NT2/D1 (cell line): ENCODE results near the gene ZC3H13.

Source experiments
- DNase-seq: peaks from one replicate; pipeline ENCODE4 v3.0.0-alpha.2; 2011; ENCODE audit warnings: low read depth, low spot score
- H3K27me3 ChIP-seq: 2 replicates; pipeline ENCODE4 v1.6.0; 2011; ENCODE audit warnings: mild to moderate bottlenecking; ENCODE audit not compliant: insufficient read length, insufficient read depth
- H3K36me3 ChIP-seq: 2 replicates; pipeline ENCODE4 v1.6.1; 2011; ENCODE audit warnings: mild to moderate bottlenecking, low read length, mixed read lengths; ENCODE audit not compliant: insufficient read depth, insufficient read length
- H3K4me1 ChIP-seq: 2 replicates; pipeline ENCODE4 v1.5.1; 2011; ENCODE audit not compliant: insufficient read depth, insufficient read length
- H3K4me3 ChIP-seq: 2 replicates; pipeline ENCODE4 v1.5.1; 2011; ENCODE audit warnings: low read depth; ENCODE audit not compliant: insufficient read length
- H3K9ac ChIP-seq: 2 replicates; pipeline ENCODE4 v1.6.0; 2011; ENCODE audit warnings: low read depth; ENCODE audit not compliant: insufficient read length
- H3K9me3 ChIP-seq: 2 replicates; pipeline ENCODE4 v1.5.1; 2011; ENCODE audit warnings: mild to moderate bottlenecking, low read length; ENCODE audit not compliant: insufficient read depth
- SUZ12 ChIP-seq: IDR thresholded peaks from 2 replicates; pipeline ENCODE4 v1.6.1; 2011; ENCODE audit not compliant: insufficient read length, insufficient read depth; ENCODE audit errors: extremely low read depth
- YY1 ChIP-seq: IDR thresholded peaks from 2 replicates; pipeline ENCODE4 v1.6.1; 2011; ENCODE audit not compliant: insufficient read length, insufficient read depth
- ZNF274 ChIP-seq: IDR thresholded peaks from 2 replicates; pipeline ENCODE4 v1.6.1; 2011; ENCODE audit warnings: mild to moderate bottlenecking, low read depth, low read length

ZC3H13 gene

DNA sequence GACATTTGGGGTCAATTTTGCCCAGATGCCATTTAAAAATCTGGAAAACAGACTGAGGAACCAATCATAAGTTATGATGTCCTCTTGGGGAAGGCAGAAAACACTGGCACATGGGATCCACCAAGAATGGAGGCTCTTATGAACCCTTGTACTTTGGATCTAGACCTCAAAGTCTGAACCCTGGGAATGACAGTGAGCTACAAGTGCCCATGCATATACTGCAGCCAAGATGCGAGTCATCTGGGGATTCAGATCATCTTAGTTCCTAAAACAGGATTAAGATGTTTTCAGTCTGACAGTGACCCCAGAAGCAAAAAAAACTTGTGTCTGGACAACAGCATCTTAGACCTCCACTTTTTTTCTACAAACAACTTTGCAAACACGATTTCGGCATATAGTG lies 100.8 kb downstream of the ZC3H13 start:
- Histone ChIP-seq H3K4me3 (no peak overlapping the region), H3K4me1 (no peaks in the 10 kb centered on the region), H3K36me3 (peaks cover 8% of the 10 kb centered on the region), H3K27me3 (no peaks in the 10 kb centered on the region), H3K9ac (no peak overlapping the region), H3K9me3 (no peaks in the 10 kb centered on the region)
- no peak for DNase-seq
- no peak for TF ChIP-seq ZNF274
- TF ChIP-seq YY1: no peak
- TF ChIP-seq SUZ12: no peak

DNA sequence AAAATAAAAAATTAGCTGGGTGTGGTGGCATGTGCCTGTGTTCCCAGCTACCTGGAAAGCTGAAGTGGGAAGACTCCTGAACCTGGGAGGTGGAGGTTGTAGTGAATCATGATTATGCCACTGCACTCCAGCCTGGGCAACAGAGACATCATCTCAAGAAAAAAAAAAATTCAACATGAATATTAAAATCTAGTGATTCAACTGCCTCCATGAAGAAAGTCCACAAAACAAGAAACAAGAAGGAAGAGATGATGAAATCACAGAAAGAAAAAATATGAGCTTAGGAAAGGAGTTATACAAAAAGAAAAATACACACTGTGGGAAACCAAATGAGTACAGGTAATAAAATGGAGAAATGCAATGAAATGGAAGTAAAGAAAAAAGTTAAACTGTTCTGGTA lies 101.4 kb downstream of the ZC3H13 start:
- Histone ChIP-seq H3K4me3 (no peak overlapping the region), H3K4me1 (no peaks in the 10 kb centered on the region), H3K9ac (no peak overlapping the region), H3K36me3 (peaks cover 4% of the 10 kb centered on the region), H3K27me3 (no peaks in the 10 kb centered on the region), H3K9me3 (no peaks in the 10 kb centered on the region)
- DNase-seq: no peak
- TF ChIP-seq SUZ12: no peak
- no peak for TF ChIP-seq ZNF274
- no peak for TF ChIP-seq YY1

DNA sequence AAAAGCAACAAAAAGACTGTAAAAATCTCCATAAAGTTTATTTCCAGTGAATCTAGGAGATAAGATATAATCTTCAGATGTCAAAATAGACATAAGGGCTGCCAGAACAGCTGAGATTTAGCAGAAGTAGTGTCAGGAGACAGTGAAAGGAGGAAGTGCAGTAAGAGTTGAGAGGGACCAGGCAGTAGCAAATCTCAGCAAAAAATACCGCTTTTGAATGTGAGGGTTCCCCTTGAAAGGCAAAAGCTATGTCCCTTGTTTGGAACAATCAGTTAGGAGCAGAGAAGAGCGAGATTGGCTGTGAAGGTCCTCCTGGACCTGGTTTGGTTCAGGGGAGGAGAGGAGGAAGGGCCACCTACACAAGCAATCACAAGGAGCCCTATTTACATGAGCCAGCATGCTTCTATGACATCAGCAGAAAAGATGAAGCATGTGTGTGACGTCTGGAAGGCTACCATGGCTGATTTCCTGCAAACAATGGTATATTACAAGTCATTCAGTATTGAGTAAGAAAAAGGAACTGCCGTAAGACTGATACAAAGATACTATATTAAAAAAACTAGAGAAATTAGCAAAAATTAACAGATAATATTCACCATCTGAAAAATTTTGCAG lies 102.1 kb downstream of the ZC3H13 start:
- no peaks in the 10 kb centered on the region for H3K36me3 ChIP-seq
- no peaks in the 10 kb centered on the region for H3K4me1 ChIP-seq
- no peak overlapping the region for H3K9ac ChIP-seq
- DNase-seq: no peak
- TF ChIP-seq ZNF274 (no peak), SUZ12 (no peak)
- H3K27me3 ChIP-seq: no peaks in the 10 kb centered on the region
- no peaks in the 10 kb centered on the region for H3K9me3 ChIP-seq
- H3K4me3 ChIP-seq: no peak overlapping the region

GRCh38 chr13:45949161-45949560 lies 103.4 kb downstream of the ZC3H13 start:
- no peaks in the 10 kb centered on the region for H3K36me3 ChIP-seq
- no peak for DNase-seq
- H3K4me1 ChIP-seq: no peaks in the 10 kb centered on the region
- H3K9me3 ChIP-seq: no peaks in the 10 kb centered on the region
- no peak for TF ChIP-seq YY1
- no peak for TF ChIP-seq SUZ12
- no peak for TF ChIP-seq ZNF274
- H3K9ac ChIP-seq: no peak overlapping the region
- no peaks in the 10 kb centered on the region for H3K27me3 ChIP-seq
- no peak overlapping the region for H3K4me3 ChIP-seq

DNA sequence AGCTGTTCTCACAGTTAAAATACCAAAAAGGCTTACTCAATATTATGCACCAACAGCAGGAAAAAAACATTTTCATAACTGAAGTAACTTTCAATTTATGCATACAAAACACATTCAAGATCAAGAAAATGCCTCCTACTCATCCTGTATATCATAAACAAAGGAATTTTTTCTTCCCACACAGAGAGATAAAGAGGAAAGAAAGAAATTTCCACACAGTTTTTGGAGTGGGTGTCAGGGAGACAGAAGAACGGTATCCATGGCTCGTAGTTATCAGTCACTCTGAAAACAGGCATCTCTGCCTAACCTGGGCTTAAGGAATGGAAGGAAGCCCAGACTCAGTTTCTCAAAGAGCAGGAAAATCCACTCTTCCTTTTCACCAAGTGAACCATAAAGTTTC lies 108.6 kb downstream of the ZC3H13 start:
- Histone ChIP-seq H3K4me1 (no peaks in the 10 kb centered on the region), H3K36me3 (no peaks in the 10 kb centered on the region), H3K27me3 (no peaks in the 10 kb centered on the region), H3K4me3 (no peak overlapping the region), H3K9me3 (no peaks in the 10 kb centered on the region), H3K9ac (no peak overlapping the region)
- TF ChIP-seq YY1: no peak
- TF ChIP-seq SUZ12: no peak
- no peak for TF ChIP-seq ZNF274
- no peak for DNase-seq

DNA sequence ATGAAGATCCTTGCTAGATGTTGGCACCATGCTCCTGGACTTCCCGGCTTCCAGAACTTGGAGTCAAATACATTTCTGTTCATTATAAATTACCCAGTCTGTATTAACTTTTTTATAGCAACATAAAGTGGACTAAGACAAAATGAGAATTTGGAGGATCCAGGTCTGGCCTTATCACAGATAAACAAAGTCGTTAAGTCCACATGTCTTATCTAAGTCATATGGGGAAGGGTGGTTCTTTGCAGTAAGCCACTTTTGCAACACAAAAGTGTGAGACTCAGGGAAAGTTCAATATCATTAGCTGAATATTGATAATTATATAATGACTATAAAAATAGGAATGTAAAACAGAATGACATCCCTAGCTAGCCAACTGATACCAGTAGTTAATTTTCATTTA lies 109.4 kb downstream of the ZC3H13 start:
- no peaks in the 10 kb centered on the region for H3K36me3 ChIP-seq
- no peaks in the 10 kb centered on the region for H3K4me1 ChIP-seq
- H3K9me3 ChIP-seq: no peaks in the 10 kb centered on the region
- H3K9ac ChIP-seq: no peak overlapping the region
- no peak overlapping the region for H3K4me3 ChIP-seq
- DNase-seq: no peak
- H3K27me3 ChIP-seq: no peaks in the 10 kb centered on the region
- TF ChIP-seq SUZ12: no peak
- no peak for TF ChIP-seq YY1
- TF ChIP-seq ZNF274: no peak

DNA sequence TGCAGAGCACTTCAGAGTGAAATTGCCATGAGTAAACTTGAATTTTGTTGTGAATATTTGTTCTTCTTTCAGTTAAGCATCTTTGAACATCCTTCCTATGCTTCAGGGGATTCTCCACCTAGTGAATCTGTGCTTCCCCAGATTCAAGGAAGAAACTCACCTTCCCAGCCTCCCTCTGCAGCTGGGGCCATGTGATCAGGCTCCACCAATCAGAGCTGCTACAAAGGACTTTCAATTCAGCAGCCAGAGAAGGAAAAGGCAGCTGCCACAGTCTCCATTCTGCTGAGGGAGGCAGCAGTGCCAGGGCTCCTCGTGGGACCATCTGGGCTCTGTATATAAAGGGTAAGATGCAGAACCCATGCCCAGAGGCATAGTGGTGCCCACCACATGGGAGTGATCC lies 111.3 kb downstream of the ZC3H13 start:
- Histone ChIP-seq H3K9me3 (no peaks in the 10 kb centered on the region), H3K4me1 (no peaks in the 10 kb centered on the region), H3K36me3 (no peaks in the 10 kb centered on the region), H3K9ac (no peak overlapping the region), H3K27me3 (no peaks in the 10 kb centered on the region), H3K4me3 (no peak overlapping the region)
- no peak for DNase-seq
- no peak for TF ChIP-seq YY1
- TF ChIP-seq SUZ12: no peak
- no peak for TF ChIP-seq ZNF274
